NCI-H82 treated with DMSO at 0.1 percent for 48 hours (cell line): ENCODE data around the gene CXCR5.

Experiments used
- DNase-seq: peaks from one replicate; lab custom pipeline; 2025; ENCODE audit not compliant: unreplicated experiment; lab: John Stamatoyannopoulos, UW

The CXCR5 gene

DNA sequence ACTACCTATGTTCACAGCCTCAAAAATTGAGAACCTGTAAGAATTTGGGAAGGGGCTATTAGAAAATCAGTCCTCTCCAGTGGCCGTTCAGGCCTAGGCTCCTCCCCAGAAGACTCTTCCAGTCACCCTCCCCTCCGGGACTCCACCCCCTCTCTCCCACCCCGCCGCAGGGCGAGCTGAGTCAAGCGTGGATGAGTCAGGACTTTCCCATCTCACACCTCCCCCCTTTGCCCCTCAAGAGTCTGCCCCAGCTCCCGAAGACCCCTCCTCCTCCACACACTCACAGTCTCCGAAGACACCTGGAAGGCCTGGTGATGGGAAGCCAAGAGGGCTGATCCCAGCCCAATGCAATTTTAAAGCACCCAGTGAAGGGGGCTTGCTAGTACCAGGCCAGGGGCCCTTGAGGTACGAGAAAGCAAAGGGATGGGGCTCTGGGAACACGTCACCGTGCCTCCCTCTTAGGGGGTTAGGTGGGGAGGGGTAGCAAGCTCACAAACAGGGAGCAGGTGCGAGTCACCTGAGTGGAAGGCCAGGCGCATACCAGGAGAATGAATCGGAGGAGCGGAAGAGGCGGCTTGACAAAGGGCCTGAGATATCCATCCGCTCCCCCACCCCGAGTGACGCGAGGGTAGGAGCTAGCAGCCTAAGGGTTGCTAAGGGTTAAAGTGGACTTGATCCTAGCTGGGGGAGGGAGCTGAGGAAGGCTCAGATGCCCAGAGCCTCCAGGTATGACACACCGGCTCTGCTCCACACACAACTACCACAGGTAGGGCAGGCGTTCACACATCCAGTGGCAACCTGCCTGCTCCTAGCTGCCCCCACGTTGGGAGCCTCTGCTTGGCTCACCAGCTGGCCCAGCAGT lies 28.4 kb downstream of the CXCR5 start:
- DNase-seq: no peak

DNA sequence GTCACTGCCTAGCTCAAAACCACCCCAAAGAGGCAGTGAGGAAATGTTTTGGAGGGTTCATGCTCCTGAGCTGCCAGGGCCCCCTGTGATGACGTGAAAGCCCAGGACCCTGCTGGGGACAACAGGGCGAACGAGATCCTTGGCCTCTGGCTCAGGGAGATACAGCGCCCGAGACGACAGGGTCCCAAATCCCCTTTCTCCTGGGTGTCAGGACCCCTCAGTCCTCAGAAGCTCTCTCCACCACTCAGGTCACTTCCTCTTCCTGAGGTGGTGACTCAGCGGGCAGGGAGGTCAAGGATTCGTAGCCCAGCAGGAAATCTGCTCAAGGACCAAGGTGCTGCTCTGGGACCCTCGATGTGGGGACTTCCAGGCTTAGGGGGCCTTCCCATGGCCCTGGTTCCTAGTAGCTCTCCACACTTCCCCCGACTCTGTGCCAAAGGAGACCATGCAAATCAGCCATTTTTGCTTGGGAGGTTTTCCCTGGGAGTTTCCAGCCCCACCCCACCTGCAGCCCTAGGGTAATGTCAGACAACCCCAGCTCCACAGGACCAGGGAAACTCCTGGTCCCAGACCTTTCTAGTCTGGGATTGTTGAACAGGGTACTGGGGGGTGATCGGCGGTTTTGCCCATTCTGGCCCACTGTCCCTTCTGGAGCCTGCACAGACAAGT lies 29.2 kb downstream of the CXCR5 start:
- no peak for DNase-seq

- DNase-seq: no peak
These were observed 29.9 kb downstream of the CXCR5 start for GRCh38 chr11:118913411-118914125.

DNA sequence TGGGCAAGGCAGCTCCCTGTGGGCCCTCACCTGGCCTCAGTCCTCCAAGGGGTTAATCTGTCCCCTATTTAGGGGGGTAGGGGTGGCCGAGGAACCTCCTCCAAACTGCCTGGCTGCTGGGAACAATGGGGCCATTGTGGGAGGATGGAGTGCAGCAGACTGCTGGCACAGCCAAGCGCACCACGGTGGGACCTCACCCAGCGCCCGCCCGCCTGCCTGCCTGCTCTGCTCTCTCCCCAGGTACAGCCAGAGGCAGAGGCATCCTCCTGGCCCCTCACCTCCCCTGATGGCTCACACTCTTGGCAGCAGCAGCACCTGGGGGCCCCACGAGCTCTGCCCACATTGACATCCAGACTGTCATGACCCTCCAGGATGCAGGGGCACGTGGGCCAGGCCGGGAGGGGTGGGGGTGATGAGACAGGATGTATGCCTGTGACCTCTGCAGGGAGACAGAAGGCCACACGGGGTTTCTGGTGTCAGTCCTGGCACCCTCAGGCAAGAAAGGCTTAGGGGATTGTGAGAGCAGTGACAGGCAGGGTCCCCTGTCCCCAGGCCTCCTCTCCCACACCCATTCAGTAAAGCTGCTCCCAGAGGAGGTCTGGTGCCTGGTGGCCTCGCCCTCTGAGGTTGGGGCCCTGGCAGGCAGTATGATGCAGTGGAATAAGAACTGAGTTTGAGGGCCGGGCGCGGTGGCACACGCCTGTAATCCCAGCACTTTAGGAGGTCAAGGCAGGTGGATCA lies 30.7 kb downstream of the CXCR5 start:
- no peak for DNase-seq

DNA sequence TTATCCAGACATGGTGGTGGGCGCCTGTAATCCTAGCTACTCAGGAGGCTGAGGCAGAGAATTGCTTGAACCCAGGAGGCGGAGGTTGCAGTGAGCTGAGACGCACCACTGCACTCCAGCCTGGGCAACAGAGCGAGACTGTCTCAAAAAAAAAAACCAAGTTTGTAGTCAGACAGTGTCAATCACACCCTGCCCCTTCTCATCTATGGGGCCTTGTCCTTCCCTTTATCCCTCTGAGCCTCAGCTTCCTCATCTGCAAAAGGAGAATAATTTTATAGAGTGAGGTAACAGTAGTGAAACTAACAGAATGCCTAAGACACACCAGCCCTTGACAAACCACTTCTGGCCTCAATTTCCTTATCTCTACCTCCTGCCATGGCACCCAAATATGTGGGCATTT lies 31.3 kb downstream of the CXCR5 start:
- DNase-seq: no peak

GRCh38 chr11:118915396-118915795 lies 31.7 kb downstream of the CXCR5 start:
- DNase-seq: no peak

DNA sequence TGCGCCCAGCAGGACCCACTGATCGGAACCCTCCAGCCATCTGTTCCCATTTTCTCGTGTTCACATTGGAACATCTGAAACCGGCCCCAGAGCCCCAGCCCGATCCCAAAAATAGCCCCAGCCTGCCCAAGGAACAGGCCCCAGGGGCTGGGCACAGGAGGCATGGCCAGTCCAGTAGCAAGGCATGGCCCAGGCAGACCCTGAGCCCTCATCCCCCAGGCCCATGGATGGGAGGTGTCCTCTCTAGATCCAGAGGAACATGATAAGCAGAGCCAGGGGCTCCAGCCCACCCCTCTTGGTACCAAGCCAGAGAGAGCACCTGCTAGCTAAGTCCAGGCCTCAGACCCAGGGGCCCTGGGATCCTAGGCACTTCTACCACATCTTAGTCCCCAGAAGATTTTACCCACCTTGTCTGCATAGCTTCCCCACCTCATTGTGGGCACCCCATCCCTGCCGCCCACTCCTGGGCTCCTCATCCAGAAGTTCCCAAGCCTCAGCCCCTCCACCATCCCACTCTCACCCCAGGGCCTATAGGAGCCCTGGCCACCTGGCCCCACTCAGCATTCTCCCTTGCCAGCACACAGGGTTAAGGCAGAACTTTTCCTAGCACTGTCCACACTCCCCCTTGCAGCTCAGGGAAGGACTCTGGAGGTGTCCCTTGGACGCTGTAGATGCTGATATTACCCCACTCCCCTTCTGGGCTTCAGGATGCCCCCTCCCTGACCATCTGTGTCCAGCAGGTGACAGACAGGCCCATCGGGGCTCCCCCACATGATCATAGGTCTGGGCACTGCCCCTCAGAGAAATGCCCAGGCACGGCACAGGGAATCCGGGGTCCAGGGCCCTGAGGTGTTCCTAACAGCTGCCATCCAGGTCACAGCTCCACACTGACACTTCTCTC lies 32.5 kb downstream of the CXCR5 start:
- DNase-seq: no peak

GRCh38 chr11:118916842-118917388 lies 33.2 kb downstream of the CXCR5 start:
- no peak for DNase-seq

DNA sequence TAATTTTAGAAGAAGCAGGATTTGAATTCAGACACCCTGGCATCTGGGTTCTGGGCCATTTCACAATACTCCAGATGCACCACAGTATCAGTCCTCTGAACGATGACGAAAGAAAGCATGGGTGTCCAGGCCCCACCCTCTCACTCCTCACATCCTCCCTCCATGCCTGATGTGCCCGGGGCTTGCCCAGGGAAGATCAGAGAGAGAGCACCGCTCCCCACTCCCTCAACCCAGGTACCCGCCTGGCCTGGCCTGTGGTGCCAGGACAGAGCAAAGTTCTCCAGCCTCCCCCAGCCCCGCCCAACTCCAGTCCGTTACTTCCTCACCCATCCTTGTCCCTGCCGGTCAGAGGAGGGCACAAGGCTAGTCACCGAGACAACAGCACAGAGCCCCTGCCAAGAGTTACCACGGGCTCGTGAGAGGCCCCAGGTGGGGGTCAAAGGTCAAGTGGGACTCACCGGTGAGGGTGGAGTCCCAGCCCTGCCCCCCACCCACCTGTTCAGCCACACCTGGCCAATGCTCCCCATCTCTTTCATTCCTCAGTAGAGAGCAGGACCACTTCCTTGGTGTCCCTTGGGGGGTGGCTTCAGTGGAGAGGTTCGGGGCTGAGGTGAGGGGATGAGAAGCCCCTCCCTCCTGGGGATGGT lies 33.9 kb downstream of the CXCR5 start:
- DNase-seq: no peak

DNA sequence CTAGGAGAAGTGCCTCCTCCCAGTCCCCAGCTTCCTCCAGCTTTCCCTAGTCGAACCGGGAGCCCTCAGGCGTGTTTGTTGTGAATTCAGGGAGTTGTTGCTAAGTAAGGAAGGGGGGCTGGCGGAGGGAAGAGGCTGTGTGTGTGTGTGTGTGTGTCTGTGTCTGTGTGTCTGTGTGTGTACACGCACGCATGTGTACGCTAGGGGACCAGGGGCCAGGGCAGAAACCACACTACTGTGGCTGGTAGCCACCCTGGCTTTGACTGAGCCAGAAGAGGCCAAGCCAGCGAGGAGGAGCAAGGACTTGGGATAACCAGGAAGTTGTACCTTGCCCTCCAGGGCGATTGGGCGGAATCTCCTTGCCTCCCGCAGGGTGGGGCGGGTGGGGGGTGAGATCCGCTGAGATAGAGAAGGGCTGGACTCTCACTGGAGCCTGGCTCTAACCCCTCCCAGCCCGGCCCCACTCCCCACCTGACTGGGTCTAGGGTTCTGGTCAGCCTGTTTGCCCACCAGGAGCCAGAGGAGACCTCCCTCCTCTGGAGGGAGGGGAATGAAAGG lies 34.5 kb downstream of the CXCR5 start:
- no peak for DNase-seq

GRCh38 chr11:118918686-118919280 lies 35.1 kb downstream of the CXCR5 start:
- no peak for DNase-seq

DNA sequence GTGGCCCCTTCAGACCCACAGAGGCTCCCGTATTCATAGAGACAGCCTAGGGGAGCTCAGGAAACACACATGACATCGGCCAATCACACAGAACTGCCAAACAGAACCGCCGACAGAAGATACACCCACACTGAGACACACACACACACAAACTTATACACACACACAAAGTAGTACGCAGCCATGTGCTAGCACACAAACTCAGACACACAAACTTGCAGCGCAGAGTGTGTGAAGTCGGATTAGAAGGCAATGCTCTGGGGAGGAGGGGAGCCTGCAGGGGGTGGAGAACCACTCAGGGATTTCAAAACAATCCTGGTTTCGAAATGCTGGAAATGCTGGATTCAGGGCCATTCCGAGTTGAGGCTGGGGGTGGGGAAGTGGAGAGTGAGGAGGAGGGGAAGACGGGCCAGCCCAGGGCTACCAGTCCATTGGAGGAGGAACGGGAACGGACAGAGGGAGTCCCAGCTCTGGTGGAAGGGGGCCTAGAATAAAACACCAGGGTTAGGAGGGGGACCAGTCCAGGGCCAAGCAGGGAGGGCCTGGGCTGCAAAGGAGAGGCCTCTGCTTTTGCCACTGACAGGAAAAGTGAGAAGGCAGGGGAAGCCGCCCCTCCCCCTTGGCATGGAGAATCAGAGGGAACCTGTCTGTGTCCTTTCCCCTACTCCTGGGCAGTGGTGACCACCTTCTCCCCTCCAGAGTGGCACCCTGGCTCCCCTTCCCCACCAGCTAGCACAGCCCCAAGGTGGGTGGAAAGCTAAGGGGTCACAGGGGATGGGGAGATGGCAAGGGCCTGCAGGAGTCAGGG lies 37.6 kb downstream of the CXCR5 start:
- DNase-seq: no peak

GRCh38 chr11:118921929-118922744 lies 38.4 kb downstream of the CXCR5 start:
- no peak for DNase-seq

DNA sequence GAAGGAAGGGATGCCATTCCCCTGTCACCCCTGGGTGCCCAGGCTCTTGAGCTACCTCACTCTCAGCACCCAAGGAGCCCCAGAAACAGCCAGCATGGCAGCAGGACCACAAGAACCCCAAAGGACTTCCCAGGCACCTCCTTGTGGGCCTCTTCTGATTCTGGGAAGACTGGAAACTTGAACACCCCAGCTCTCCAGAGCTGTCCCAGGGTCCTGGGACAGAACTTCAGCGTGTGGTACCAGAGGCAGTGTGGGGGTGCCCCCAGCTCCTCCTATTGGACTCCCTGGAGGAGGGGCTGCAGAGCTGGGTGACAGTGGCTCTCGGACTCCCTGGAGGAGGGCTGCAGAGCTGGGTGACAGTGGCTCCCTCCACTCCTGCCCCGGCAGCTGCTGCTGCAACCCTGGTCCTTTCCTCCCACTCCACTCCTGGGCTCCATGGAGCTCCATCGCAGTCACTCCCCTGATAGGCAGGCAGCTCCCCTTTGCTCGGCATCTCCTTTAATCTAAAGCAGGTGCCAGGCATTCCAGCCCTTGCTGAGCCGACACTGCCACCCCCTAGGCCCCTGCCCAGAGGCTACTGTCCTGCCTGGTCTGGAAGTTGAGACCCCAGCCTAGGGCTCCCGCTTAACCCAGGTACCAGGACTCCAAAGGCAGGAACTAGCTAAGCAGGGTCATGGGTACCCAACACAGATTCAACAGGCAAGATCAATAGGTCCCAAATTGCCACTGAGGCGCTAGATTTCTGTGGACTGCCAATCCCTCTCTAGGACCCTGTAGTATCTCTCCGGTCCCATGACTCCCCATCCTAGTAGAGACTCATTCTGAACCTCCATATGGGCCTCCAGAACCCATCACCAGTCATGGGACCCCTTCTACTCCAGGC lies 39.3 kb downstream of the CXCR5 start:
- no peak for DNase-seq

- DNase-seq: no peak
These were observed 40.3 kb downstream of the CXCR5 start for GRCh38 chr11:118923721-118924587.
